AG09309 (cell line): Measurements from ENCODE around the gene RELCH.
A peak's percentile ranks its signal among the peaks of the same experiment; 100 is the strongest.

Experiments
- DNase-seq: peaks from one replicate; pipeline ENCODE4 v3.0.0-alpha.2; 2010; ENCODE audit warnings: low read depth
- H3K4me3 ChIP-seq: 2 replicates; pipeline ENCODE4 v1.5.1; 2011; ENCODE audit warnings: mild to moderate bottlenecking, low read depth, low read length, moderate library complexity; ENCODE audit not compliant: control insufficient read depth
- TF ChIP-seq, protein P1 (sequence below): IDR thresholded peaks from 2 replicates; pipeline ENCODE4 v1.5.1; 2011; ENCODE audit warnings: mild to moderate bottlenecking, low read depth, low read length, inconsistent platforms; ENCODE audit not compliant: insufficient read depth, control insufficient read depth; ENCODE audit errors: missing control alignments

The RELCH gene, protein sequence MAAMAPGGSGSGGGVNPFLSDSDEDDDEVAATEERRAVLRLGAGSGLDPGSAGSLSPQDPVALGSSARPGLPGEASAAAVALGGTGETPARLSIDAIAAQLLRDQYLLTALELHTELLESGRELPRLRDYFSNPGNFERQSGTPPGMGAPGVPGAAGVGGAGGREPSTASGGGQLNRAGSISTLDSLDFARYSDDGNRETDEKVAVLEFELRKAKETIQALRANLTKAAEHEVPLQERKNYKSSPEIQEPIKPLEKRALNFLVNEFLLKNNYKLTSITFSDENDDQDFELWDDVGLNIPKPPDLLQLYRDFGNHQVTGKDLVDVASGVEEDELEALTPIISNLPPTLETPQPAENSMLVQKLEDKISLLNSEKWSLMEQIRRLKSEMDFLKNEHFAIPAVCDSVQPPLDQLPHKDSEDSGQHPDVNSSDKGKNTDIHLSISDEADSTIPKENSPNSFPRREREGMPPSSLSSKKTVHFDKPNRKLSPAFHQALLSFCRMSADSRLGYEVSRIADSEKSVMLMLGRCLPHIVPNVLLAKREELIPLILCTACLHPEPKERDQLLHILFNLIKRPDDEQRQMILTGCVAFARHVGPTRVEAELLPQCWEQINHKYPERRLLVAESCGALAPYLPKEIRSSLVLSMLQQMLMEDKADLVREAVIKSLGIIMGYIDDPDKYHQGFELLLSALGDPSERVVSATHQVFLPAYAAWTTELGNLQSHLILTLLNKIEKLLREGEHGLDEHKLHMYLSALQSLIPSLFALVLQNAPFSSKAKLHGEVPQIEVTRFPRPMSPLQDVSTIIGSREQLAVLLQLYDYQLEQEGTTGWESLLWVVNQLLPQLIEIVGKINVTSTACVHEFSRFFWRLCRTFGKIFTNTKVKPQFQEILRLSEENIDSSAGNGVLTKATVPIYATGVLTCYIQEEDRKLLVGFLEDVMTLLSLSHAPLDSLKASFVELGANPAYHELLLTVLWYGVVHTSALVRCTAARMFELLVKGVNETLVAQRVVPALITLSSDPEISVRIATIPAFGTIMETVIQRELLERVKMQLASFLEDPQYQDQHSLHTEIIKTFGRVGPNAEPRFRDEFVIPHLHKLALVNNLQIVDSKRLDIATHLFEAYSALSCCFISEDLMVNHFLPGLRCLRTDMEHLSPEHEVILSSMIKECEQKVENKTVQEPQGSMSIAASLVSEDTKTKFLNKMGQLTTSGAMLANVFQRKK

DNA sequence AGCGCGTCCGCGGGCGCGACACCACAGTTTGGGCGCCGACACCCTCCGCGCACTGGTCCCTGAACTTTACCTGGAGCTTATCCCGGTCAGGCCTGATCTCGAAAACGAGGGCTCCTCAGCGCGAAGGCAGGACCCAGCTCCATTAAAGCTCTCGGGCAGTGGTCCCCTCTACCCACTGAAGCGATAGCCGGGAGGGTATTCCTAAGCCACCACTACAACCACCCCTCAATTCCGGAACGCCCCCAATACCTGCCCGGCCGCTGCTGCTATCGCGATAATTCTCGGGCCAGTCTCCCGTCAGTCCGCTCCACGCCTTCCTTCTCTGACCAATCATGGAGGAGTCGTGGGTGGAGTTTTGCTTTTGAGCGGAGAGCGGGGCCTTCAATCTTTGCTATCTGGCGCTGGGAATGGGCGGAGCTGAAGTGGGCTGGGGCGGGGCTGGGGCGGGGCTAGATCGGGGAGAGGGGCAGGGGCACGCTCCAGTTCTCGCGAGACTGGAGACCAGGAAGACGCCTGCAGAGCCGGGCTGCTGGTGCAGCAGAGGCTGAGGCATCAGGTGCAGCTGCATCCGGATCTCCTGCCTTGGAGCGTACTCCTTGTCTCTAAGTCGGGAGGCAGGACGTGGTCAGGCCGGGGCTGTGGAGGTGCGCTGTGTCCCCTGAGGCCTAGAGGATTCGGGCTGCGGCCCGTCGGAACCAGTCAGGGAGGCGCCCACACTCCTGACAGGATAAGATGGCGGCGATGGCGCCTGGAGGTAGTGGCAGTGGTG lies at the start of gene RELCH, which contains the start of gene PIGN:
TSS of gene RELCH (plus strand) at position 482 of the 769 bp plus-strand sequence. CDS start at position 733, 251 bp downstream.
TSS of gene PIGN (minus strand) at position 283 of the 769 bp plus-strand sequence. CDS start 25,703 bp downstream, outside the sequence.
- TF ChIP-seq, protein P1, sequence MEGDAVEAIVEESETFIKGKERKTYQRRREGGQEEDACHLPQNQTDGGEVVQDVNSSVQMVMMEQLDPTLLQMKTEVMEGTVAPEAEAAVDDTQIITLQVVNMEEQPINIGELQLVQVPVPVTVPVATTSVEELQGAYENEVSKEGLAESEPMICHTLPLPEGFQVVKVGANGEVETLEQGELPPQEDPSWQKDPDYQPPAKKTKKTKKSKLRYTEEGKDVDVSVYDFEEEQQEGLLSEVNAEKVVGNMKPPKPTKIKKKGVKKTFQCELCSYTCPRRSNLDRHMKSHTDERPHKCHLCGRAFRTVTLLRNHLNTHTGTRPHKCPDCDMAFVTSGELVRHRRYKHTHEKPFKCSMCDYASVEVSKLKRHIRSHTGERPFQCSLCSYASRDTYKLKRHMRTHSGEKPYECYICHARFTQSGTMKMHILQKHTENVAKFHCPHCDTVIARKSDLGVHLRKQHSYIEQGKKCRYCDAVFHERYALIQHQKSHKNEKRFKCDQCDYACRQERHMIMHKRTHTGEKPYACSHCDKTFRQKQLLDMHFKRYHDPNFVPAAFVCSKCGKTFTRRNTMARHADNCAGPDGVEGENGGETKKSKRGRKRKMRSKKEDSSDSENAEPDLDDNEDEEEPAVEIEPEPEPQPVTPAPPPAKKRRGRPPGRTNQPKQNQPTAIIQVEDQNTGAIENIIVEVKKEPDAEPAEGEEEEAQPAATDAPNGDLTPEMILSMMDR, result no peak
- DNase-seq, result peak; percentile 94
- peak within 1 kb of the TSS; percentile 97 for H3K4me3 ChIP-seq

DNA sequence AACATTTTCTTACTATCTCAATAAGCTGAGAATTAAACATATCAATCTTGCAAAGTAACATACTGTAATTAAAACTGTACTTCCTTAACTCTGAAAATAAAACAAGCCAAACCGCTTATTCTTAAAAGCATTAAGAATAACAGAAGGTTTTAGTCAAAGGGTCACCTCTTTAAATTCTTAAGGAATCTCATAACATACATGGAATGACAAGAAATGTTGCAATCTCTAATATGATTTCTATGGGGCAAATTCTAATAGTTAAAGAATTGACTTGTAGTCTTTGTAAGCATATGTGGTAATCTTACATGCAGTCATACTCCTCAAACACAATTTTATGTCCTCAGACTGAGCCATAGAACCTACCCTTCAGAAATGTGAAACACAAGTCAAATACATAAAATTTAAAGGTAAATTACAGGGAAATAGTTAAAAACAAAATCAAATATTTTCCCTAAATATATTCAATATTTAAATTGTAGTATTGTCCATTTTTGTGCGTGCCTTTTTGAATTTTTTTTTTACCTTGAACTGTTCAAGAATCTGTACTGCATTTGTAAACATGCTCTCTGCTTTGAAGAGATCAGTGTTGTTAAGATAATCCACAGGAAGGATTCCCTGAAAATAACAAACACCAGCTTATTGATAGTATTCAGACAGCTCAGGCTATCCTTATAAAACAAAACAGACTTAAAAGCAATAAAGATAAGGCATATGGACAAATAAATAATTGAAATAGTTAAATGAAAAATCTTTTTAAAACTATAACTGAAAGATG lies 48.4 kb upstream of the RELCH start:
- no peak overlapping the region for H3K4me3 ChIP-seq
- DNase-seq, result no peak
- TF ChIP-seq, protein P1, result no peak

DNA sequence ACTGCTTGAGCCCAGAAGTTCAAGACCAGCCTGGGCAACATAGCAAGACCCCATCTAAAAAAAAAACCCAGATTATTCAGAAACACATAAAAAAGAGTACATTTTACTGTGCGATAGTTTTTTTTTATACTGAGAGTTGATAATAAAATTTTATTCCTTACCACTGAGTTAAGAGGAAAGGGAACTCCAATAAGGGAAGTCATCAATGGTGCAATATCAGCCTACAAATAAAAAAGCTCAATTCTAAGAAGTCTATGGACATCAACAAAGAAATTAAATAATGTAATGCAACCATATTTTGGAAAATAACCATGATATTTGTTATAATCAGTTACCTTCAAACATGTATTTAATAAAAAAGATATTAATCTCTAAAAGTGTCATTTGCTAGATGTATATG lies 46.8 kb upstream of the RELCH start:
- no peak overlapping the region for H3K4me3 ChIP-seq
- TF ChIP-seq, protein P1, result no peak
- DNase-seq, result no peak

DNA sequence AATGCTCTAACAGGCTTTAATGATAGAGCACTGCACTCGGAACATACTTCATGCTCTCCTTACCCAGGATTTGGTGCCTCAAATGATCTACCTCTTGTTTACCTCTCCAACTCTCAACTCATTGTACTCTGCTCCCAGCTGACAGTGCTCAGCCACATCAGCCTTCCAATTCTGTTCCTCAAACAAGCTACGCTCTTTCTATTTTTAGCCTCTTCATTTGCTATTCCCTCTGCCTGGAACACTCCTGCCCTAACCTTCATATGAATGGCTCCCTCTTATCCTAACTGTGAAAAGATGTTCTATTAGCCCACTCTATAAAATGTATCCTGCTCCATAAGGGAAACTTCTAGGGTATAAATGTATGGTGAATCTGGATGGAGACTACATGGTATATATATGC lies 42.7 kb upstream of the RELCH start:
- TF ChIP-seq, protein P1, result no peak
- H3K4me3 ChIP-seq, result no peak overlapping the region
- no peak for DNase-seq

DNA sequence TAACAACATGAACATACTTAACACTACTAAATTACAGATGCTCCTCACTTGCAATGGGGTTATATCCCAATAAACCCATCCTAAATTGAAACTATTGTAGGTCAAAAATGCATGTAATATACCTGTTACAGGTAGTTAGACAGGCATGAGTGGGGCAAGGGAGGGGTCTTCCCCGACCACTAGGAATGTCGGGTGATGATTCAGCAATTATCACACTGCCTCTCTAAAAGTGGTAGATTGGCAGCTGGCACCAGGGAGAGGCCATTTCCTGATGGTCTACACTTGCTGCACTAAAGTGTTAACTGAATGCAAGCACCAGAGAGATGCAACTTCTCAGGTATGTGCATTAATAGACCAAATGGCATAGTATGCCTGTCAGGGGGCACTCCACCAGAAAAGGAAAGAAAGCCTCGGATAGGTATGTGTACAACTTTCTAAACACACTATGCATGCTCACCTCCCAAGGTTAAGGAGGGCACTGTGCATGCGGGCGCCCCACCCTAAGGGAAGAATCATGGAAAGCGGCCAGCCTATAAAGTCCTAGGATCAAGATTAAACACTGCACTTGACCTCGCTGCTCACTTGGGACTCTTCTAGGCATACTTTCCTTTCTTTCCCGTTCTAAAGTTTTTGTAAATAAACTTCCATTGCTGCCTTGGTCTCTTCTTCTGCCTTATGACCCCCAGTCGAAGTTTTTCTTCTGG lies 35.8 kb upstream of the RELCH start:
- TF ChIP-seq, protein P1, result no peak
- no peak overlapping the region for H3K4me3 ChIP-seq
- no peak for DNase-seq
